ENCODE data around the gene CNIH2.

- TF ChIP-seq CTCF (conservative IDR thresholded peaks at IDR 0.05; ENCODE audit: low read depth in 2 of 2) = no peak
- no peak for TF ChIP-seq POLR2AphosphoS5 (IDR thresholded peaks at IDR 0.05; ENCODE audit: low read depth)
- TF ChIP-seq EZH2 (IDR thresholded peaks at IDR 0.05; ENCODE audit: low read depth, unreplicated experiment) = no peak
- no peak for TF ChIP-seq REST (IDR thresholded peaks at IDR 0.05; ENCODE audit: unreplicated experiment)
- TF ChIP-seq CREB1 (CRISPR knock-in tag; IDR thresholded peaks at IDR 0.05; ENCODE audit: low read depth) = no peak
- no peak for TF ChIP-seq NANOG (IDR thresholded peaks at IDR 0.05; ENCODE audit: borderline replicate concordance)
- no peak for TF ChIP-seq ZNF114 (CRISPR knock-in tag; IDR thresholded peaks at IDR 0.05)
- TF ChIP-seq STAT1 (IDR thresholded peaks at IDR 0.05; ENCODE audit: unreplicated experiment) = no peak
- no peak for TF ChIP-seq JUNB (IDR thresholded peaks at IDR 0.05; ENCODE audit: unreplicated experiment)
- no peak for TF ChIP-seq EZH2phosphoT487 (IDR thresholded peaks at IDR 0.05; ENCODE audit: unreplicated experiment)
These were observed 30.7 kb upstream of the CNIH2 start for GRCh38 chr11:66247295-66247694.

Measured in GM23338 (cell line).